ENCODE data around the gene PRKCQ.

Gene PRKCQ

GRCh38 chr10:6576326-6576725 lies 3.8 kb downstream of the PRKCQ start:
- TF ChIP-seq, protein P1, sequence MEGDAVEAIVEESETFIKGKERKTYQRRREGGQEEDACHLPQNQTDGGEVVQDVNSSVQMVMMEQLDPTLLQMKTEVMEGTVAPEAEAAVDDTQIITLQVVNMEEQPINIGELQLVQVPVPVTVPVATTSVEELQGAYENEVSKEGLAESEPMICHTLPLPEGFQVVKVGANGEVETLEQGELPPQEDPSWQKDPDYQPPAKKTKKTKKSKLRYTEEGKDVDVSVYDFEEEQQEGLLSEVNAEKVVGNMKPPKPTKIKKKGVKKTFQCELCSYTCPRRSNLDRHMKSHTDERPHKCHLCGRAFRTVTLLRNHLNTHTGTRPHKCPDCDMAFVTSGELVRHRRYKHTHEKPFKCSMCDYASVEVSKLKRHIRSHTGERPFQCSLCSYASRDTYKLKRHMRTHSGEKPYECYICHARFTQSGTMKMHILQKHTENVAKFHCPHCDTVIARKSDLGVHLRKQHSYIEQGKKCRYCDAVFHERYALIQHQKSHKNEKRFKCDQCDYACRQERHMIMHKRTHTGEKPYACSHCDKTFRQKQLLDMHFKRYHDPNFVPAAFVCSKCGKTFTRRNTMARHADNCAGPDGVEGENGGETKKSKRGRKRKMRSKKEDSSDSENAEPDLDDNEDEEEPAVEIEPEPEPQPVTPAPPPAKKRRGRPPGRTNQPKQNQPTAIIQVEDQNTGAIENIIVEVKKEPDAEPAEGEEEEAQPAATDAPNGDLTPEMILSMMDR (IDR thresholded peaks at IDR 0.05) = no peak

- TF ChIP-seq, protein P1 (IDR thresholded peaks at IDR 0.05) = no peak
These were observed 5.4 kb downstream of the PRKCQ start for GRCh38 chr10:6574664-6575176.

DNA sequence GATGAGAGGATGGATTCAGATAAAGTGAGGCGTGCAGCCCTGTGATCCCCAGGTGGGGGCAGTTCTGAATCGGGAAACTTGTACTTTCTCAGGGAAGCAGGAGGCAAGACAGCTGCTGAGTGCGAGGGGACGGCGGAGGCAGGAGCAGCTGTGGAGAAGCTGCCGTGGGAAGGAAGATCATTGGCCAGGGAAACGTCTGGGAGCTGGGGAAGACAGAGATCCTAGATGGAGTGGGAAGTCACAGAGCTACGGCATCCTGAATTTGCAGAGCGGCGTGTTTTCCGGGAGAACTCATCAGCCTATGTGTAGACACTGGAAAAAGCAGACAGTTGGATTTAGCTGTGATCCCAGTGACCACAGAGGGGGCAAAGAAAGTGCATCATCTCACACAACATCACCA lies 9.2 kb downstream of the PRKCQ start:
- TF ChIP-seq, protein P1 (IDR thresholded peaks at IDR 0.05) = no peak

DNA sequence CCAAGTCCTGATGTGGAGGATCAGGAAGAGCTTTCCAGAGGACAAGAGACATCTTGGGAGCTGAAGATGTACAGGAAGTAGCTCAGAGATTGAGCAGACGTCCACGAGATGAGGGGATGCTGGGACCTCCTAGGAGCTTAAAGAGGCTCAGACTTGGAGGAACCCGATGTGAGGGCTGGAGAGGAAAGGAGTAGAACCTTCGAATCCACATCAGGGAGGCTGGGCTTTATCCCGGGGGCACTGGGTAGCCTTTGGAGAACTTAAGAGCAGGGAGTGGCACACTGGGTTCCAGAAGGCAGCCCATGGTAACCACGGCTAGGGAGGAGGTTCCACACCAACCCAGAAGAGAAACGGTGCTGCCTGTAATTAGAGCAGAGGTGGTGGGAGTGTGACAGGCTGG lies 10.8 kb downstream of the PRKCQ start:
- TF ChIP-seq, protein P1 (IDR thresholded peaks at IDR 0.05) = no peak

- TF ChIP-seq, protein P1 (IDR thresholded peaks at IDR 0.05) = no peak
These were observed 12.2 kb downstream of the PRKCQ start for GRCh38 chr10:6567884-6568283.

GRCh38 chr10:6567203-6567703 lies 12.8 kb downstream of the PRKCQ start:
- TF ChIP-seq, protein P1 (IDR thresholded peaks at IDR 0.05) = no peak

GRCh38 chr10:6565588-6565987 lies 14.5 kb downstream of the PRKCQ start:
- TF ChIP-seq, protein P1 (IDR thresholded peaks at IDR 0.05) = no peak

DNA sequence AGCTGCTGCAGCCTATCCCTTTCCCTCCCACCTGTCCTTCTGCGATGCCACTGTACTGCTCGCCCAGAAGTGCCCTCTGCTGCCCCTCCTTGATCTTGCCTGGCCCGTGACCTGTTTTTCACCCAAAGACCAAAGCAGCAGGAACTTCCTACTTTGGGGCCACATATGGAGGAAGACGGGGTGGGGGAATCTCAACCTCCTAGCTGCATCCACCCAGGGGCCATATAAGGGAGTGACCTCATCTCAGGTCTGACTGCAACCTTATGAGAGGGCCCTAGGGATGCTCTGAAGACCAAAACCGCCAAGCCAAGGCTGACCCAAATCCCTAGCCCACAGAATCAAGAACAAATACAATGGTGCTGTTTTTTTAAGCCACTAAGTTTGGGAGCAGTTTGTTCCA lies 15.7 kb downstream of the PRKCQ start:
- TF ChIP-seq, protein P1 (IDR thresholded peaks at IDR 0.05) = no peak
